Measurements from ENCODE around the gene SLC45A1.

SLC45A1 gene

GRCh38 chr1:8338526-8339202, 20.8 kb downstream of the SLC45A1 start:
- no peak overlapping the region for H3K4me3 Mint-ChIP-seq
- H3K9me3 Mint-ChIP-seq: peaks cover 3% of the 10 kb centered on the region
- no peaks in the 10 kb centered on the region for H3K27me3 Mint-ChIP-seq (ENCODE audit: low read depth)
- no peaks in the 10 kb centered on the region for H3K4me1 Mint-ChIP-seq (ENCODE audit: low read depth)
- no peaks in the 10 kb centered on the region for H3K36me3 Mint-ChIP-seq (ENCODE audit: low read depth)
- H3K27ac Mint-ChIP-seq: no peak overlapping the region

GRCh38 chr1:8339203-8339600, 21.3 kb downstream of the SLC45A1 start:
- no peak overlapping the region for H3K27ac Mint-ChIP-seq
- H3K27me3 Mint-ChIP-seq (ENCODE audit: low read depth): no peaks in the 10 kb centered on the region
- H3K9me3 Mint-ChIP-seq: peaks cover 3% of the 10 kb centered on the region
- H3K36me3 Mint-ChIP-seq (ENCODE audit: low read depth): no peaks in the 10 kb centered on the region
- H3K4me3 Mint-ChIP-seq: no peak overlapping the region
- H3K4me1 Mint-ChIP-seq (ENCODE audit: low read depth): no peaks in the 10 kb centered on the region

- Mint-ChIP-seq H3K27ac (no peak overlapping the region), H3K9me3 (peaks cover 3% of the 10 kb centered on the region), H3K36me3 (ENCODE audit: low read depth) (no peaks in the 10 kb centered on the region), H3K4me3 (no peak overlapping the region), H3K27me3 (ENCODE audit: low read depth) (no peaks in the 10 kb centered on the region), H3K4me1 (ENCODE audit: low read depth) (no peaks in the 10 kb centered on the region)
Observed at GRCh38 chr1:8340448-8340847, 22.5 kb downstream of the SLC45A1 start.

GRCh38 chr1:8342325-8342724, 24.4 kb downstream of the SLC45A1 start:
- no peaks in the 10 kb centered on the region for H3K27me3 Mint-ChIP-seq (ENCODE audit: low read depth)
- H3K4me1 Mint-ChIP-seq (ENCODE audit: low read depth): no peaks in the 10 kb centered on the region
- no peak overlapping the region for H3K27ac Mint-ChIP-seq

DNA sequence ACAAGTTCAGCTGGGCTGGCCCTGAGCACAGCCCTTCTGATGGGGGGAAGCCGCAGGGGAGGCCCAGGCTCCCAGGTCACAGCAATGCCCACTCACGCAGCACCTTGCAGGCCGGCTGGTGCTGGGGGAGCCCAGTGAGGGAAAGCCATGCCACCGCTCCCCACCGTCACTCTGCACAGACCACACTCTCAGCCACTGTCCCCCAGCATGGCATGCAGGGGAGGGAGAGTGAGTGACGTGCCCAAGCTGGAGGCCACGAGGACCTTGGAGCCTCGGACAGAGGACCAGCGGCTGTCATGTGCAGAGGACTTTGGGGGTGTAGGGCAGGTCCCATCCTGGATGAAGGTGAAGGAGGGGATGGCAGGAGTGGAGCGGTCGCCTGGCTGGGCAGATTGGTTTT, 25.1 kb downstream of the SLC45A1 start:
- Mint-ChIP-seq H3K4me1 (ENCODE audit: low read depth) (no peaks in the 10 kb centered on the region), H3K9me3 (no peaks in the 10 kb centered on the region), H3K4me3 (no peak overlapping the region), H3K27me3 (ENCODE audit: low read depth) (no peaks in the 10 kb centered on the region), H3K36me3 (ENCODE audit: low read depth) (no peaks in the 10 kb centered on the region), H3K27ac (no peak overlapping the region)

More at GRCh38 chr1:8342325-8342724, 24.4 kb downstream of the SLC45A1 start:
- Mint-ChIP-seq H3K36me3 (ENCODE audit: low read depth) (no peaks in the 10 kb centered on the region), H3K9me3 (no peaks in the 10 kb centered on the region), H3K4me3 (no peak overlapping the region)

- no peak overlapping the region for H3K27ac Mint-ChIP-seq
- no peaks in the 10 kb centered on the region for H3K27me3 Mint-ChIP-seq (ENCODE audit: low read depth)
- H3K9me3 Mint-ChIP-seq: no peaks in the 10 kb centered on the region
- H3K4me3 Mint-ChIP-seq: no peak overlapping the region
- H3K36me3 Mint-ChIP-seq (ENCODE audit: low read depth): no peaks in the 10 kb centered on the region
- no peaks in the 10 kb centered on the region for H3K4me1 Mint-ChIP-seq (ENCODE audit: low read depth)
Observed at GRCh38 chr1:8343464-8344001, 25.6 kb downstream of the SLC45A1 start.

- Mint-ChIP-seq H3K4me3 (no peak overlapping the region), H3K9me3 (no peaks in the 10 kb centered on the region), H3K36me3 (ENCODE audit: low read depth) (no peaks in the 10 kb centered on the region), H3K4me1 (ENCODE audit: low read depth) (peaks cover 2% of the 10 kb centered on the region), H3K27ac (no peak overlapping the region), H3K27me3 (ENCODE audit: low read depth) (no peaks in the 10 kb centered on the region)
Observed at GRCh38 chr1:8344893-8345507, 27.1 kb downstream of the SLC45A1 start.

DNA sequence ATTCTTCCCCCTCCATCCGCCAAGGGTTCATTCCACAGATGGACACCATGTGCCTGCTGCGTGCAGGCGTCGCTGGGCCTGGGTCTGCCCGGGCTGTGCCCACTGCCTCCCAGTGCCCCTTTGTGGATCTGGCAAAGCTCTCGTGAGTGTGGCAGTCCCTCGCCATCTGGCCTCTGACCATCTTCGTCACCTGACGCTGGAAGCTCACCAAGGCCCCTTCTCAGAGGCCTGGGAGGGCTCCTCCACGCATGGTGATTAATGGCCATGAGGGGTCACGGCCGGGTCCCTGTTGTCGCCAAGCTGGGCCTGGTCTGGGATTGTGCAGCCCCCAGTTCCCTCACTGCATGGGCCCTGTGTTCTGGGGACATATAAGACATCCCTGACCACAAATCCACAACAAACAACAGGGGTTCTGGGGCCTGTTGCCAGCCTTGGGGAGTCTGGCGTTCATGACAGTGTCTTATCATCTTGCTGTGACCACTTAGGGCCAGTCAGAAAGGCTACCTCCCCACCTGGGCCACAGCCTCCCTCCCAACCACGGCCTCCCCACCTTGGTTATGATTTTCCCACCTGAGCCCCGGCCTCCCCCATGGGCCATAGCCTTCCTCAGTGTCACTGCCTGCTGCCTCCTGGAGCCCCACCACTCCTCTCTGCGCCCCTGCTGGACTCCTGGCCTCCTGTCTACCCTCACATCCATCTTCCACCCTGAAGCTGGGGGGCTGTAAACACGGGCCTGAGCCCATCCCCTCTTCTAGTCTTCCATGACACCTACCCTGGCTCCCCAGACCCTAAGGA, 27.9 kb downstream of the SLC45A1 start:
- Mint-ChIP-seq H3K27me3 (ENCODE audit: low read depth) (no peaks in the 10 kb centered on the region), H3K36me3 (ENCODE audit: low read depth) (no peaks in the 10 kb centered on the region), H3K4me3 (no peak overlapping the region), H3K27ac (no peak overlapping the region), H3K4me1 (ENCODE audit: low read depth) (peaks cover 2% of the 10 kb centered on the region), H3K9me3 (no peaks in the 10 kb centered on the region)

DNA sequence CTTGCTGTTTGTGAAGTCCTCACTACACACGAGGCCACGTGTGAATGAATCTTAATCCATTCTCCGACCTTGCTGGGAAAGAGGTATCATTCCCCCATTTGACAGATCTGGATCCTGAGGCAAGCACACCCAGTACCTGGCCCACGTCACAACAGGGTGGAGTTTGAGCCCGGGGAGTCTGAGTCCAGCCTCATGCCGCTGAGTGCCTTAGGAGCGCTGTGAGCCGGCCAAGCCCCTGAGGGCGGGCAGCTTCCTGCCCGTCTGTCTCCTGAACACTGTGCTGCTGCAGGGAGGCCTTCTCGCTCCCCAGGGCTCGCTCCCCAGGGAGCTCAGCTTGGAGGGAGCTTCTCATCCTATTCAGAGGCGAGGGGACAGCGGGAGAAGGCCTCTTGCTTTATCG, 29.7 kb downstream of the SLC45A1 start:
- peaks cover 2% of the 10 kb centered on the region for H3K4me1 Mint-ChIP-seq (ENCODE audit: low read depth)
- H3K27me3 Mint-ChIP-seq (ENCODE audit: low read depth): no peaks in the 10 kb centered on the region
- H3K9me3 Mint-ChIP-seq: no peaks in the 10 kb centered on the region

DNA sequence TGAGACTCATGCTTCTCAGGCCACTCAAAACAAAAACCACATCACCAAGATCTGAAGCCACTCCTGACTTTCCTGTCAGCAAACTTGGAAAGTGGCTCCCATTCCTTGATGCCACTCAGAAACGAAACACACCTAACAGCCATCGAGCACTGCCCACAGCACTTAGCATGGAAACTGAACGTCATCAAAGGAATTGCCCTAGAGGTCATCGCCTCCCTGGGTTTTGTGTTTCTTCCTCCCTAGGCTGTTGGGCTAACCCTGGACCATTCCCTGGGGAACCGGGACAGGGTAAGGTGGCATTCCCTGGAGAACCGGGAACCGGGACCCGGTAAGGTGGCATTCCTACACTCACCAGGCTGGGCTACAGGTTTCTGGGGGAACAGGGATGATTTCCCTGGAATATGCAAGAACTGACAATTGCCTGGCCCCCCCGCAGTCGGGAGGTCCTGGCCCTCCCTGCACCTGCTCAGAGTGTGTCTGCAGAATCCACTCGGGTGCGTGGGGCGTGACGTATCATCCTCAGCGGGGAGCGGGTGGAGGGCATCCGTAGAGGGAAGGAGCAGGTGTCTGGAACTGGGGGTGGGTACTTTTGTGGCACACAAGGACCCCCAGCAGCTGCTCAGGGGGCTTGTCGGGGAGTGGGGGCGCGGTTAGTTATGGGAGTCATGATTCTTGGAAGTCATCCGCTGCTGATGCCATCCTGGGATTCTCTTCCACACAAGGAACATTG, 30.3 kb downstream of the SLC45A1 start:
- H3K27me3 Mint-ChIP-seq (ENCODE audit: low read depth): no peaks in the 10 kb centered on the region
- peaks cover 2% of the 10 kb centered on the region for H3K4me1 Mint-ChIP-seq (ENCODE audit: low read depth)
- H3K4me3 Mint-ChIP-seq: no peak overlapping the region
- no peak overlapping the region for H3K27ac Mint-ChIP-seq
- no peaks in the 10 kb centered on the region for H3K9me3 Mint-ChIP-seq
- peaks cover 1% of the 10 kb centered on the region for H3K36me3 Mint-ChIP-seq (ENCODE audit: low read depth)

More for the DNA sequence above, 29.7 kb downstream of the SLC45A1 start:
- Mint-ChIP-seq H3K36me3 (ENCODE audit: low read depth) (no peaks in the 10 kb centered on the region), H3K4me3 (no peak overlapping the region), H3K27ac (no peak overlapping the region)

DNA sequence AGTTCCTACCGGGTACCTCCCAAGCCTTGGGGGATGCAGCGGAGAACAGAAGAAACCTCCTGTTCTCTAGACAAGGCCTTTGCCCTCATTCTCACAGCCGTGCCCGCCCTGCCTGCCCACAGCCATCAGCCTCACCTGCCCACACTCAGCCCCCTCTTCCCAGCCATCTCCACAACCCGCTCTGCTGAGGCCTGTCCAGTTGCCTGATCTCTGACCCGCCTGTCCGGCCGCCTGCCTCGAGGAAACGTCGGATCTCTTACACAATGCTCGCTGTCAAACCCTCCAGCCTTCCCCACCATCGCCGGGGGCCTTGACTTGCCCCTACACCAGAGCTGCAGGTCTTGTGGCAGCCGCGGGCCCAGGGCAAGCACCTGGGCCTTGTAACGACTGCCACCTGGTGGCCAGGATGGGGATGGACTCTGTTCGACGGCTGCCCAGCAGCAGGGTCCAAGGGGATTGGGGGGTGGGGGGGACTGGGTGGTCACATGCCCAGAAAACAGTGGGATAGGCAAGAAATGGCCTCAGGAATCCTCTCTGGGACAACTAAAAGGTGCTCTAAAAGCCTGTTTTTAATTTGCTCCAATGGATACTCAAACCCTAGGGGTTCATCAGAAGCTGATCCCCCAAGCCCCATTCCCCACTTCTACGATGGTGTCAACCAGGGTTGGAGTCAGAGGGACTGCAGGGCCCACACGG, 31.0 kb downstream of the SLC45A1 start:
- Mint-ChIP-seq H3K27ac (no peak overlapping the region), H3K4me3 (no peak overlapping the region), H3K4me1 (ENCODE audit: low read depth) (peaks cover 2% of the 10 kb centered on the region), H3K27me3 (ENCODE audit: low read depth) (no peaks in the 10 kb centered on the region), H3K9me3 (no peaks in the 10 kb centered on the region), H3K36me3 (ENCODE audit: low read depth) (peaks cover 6% of the 10 kb centered on the region)

DNA sequence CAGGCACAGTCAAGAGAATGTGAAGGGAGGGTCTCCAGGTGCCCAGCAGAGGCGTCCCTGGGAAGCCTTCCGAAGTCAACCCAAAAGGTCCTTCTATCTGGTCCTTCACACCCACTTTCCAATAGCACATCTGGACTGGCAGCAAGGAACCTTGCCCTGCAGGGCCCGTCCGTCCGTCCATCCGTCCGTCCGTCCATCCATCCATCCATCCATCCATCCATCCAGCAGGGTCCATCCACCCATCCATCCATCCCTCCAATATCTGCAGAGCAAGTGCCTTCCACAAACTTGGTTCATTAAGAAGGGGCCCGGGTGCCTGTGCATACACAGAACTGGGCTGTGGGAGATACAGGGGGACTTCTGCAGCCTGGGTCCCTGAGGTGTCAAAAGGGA, 31.6 kb downstream of the SLC45A1 start:
- Mint-ChIP-seq H3K4me3 (no peak overlapping the region), H3K9me3 (no peaks in the 10 kb centered on the region), H3K27ac (no peak overlapping the region), H3K36me3 (ENCODE audit: low read depth) (peaks cover 7% of the 10 kb centered on the region), H3K4me1 (ENCODE audit: low read depth) (peaks cover 2% of the 10 kb centered on the region), H3K27me3 (ENCODE audit: low read depth) (no peaks in the 10 kb centered on the region)

DNA sequence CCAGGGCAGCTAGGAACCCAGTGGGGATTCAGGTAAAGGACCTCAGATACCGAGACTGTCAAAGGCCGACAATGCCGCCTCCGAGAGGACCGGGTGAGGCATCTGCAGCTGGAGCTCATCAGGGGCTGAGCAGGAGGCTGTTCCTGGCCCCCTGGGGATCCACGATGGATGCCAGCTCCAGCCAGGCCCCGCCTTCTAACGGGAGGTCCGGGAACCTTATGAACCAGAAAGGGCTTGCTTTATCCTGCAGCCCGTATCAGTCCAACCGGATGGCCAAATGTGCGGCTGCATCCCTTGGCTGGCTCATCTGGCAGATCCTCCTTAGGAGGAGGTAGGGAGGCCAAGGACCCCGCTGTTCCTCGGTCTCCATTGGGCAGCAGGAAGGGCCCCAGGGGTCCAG, 32.0 kb downstream of the SLC45A1 start:
- no peak overlapping the region for H3K4me3 Mint-ChIP-seq
- no peak overlapping the region for H3K27ac Mint-ChIP-seq
- H3K27me3 Mint-ChIP-seq (ENCODE audit: low read depth): no peaks in the 10 kb centered on the region
- H3K4me1 Mint-ChIP-seq (ENCODE audit: low read depth): peaks cover 2% of the 10 kb centered on the region
- H3K9me3 Mint-ChIP-seq: no peaks in the 10 kb centered on the region
- peaks cover 7% of the 10 kb centered on the region for H3K36me3 Mint-ChIP-seq (ENCODE audit: low read depth)
